ENCODE measurements around the gene PTK7.

The PTK7 gene

GRCh38 chr6:43086022-43086658 is 10.0 kb downstream of the PTK7 start:
- no peak for DNase-seq (ENCODE audit: low read depth in 2 of 2, low spot score in 1 of 2)

GRCh38 chr6:43088654-43089056 is 12.5 kb downstream of the PTK7 start:
- DNase-seq (ENCODE audit: low read depth in 2 of 2, low spot score in 1 of 2) = no peak

- DNase-seq (ENCODE audit: low read depth in 2 of 2, low spot score in 1 of 2) = no peak
Measured at GRCh38 chr6:43089467-43089866, 13.4 kb downstream of the PTK7 start.

- no peak for DNase-seq (ENCODE audit: low read depth in 2 of 2, low spot score in 1 of 2)
Measured at GRCh38 chr6:43089874-43090558, 13.9 kb downstream of the PTK7 start.

- DNase-seq (ENCODE audit: low read depth in 2 of 2, low spot score in 1 of 2) = no peak
Measured at GRCh38 chr6:43090559-43090956, 14.4 kb downstream of the PTK7 start.

GRCh38 chr6:43091020-43091419 is 14.9 kb downstream of the PTK7 start:
- no peak for DNase-seq (ENCODE audit: low read depth in 2 of 2, low spot score in 1 of 2)

GRCh38 chr6:43091436-43091991 is 15.4 kb downstream of the PTK7 start:
- DNase-seq (ENCODE audit: low read depth in 2 of 2, low spot score in 1 of 2) = no peak

- DNase-seq (ENCODE audit: low read depth in 2 of 2, low spot score in 1 of 2) = no peak
Measured at GRCh38 chr6:43092635-43093034, 16.5 kb downstream of the PTK7 start.

- no peak for DNase-seq (ENCODE audit: low read depth in 2 of 2, low spot score in 1 of 2)
Measured at GRCh38 chr6:43093436-43094289, 17.5 kb downstream of the PTK7 start.

- no peak for DNase-seq (ENCODE audit: low read depth in 2 of 2, low spot score in 1 of 2)
Measured at GRCh38 chr6:43095939-43096338, 19.8 kb downstream of the PTK7 start.

GRCh38 chr6:43096451-43097097 is 20.5 kb downstream of the PTK7 start:
- DNase-seq (ENCODE audit: low read depth in 2 of 2, low spot score in 1 of 2) = no peak

GRCh38 chr6:43097098-43097489 is 21.0 kb downstream of the PTK7 start:
- DNase-seq (ENCODE audit: low read depth in 2 of 2, low spot score in 1 of 2) = no peak

- DNase-seq (ENCODE audit: low read depth in 2 of 2, low spot score in 1 of 2) = no peak
Measured at GRCh38 chr6:43097502-43097901, 21.4 kb downstream of the PTK7 start.

- no peak for DNase-seq (ENCODE audit: low read depth in 2 of 2, low spot score in 1 of 2)
Measured at GRCh38 chr6:43101497-43101896, 25.4 kb downstream of the PTK7 start.

- no peak for DNase-seq (ENCODE audit: low read depth in 2 of 2, low spot score in 1 of 2)
Measured at GRCh38 chr6:43103253-43103876, 27.3 kb downstream of the PTK7 start.

GRCh38 chr6:43105538-43106222 is 29.6 kb downstream of the PTK7 start:
- no peak for DNase-seq (ENCODE audit: low read depth in 2 of 2, low spot score in 1 of 2)

GRCh38 chr6:43107344-43108062 is 31.4 kb downstream of the PTK7 start:
- no peak for DNase-seq (ENCODE audit: low read depth in 2 of 2, low spot score in 1 of 2)

- no peak for DNase-seq (ENCODE audit: low read depth in 2 of 2, low spot score in 1 of 2)
Measured at GRCh38 chr6:43113431-43114260, 37.5 kb downstream of the PTK7 start.

- no peak for DNase-seq (ENCODE audit: low read depth in 2 of 2, low spot score in 1 of 2)
Measured at GRCh38 chr6:43115365-43115764, 39.3 kb downstream of the PTK7 start.

Measured in stimulated activated CD8-positive, alpha-beta memory T cell treated with anti-CD3 and anti-CD28 coated beads, Interleukin-4, amount 100 ng/mL, for 1 hour (primary cell).